NT2/D1 (cell line): ENCODE measurements around the gene IST1.

Experiments used
- SUZ12 ChIP-seq: IDR thresholded peaks from 2 replicates; pipeline ENCODE4 v1.6.1; 2011; ENCODE audit not compliant: insufficient read length, insufficient read depth; ENCODE audit errors: extremely low read depth
- YY1 ChIP-seq: IDR thresholded peaks from 2 replicates; pipeline ENCODE4 v1.6.1; 2011; ENCODE audit not compliant: insufficient read length, insufficient read depth
- ZNF274 ChIP-seq: IDR thresholded peaks from 2 replicates; pipeline ENCODE4 v1.6.1; 2011; ENCODE audit warnings: mild to moderate bottlenecking, low read depth, low read length

- no peak for TF ChIP-seq YY1
- no peak for TF ChIP-seq ZNF274
- no peak for TF ChIP-seq SUZ12
Measured at GRCh38 chr16:71920658-71921057, 25.3 kb downstream of the IST1 start.
